ENCODE data around the gene CDH23. TPM values are rescaled to one million over a fixed set of nuclear protein-coding genes. Genes with fewer than 3 reads are reported as not detected.

The CDH23 gene
- total RNA-seq, 1 experiment from 2014 or later, result 0.02 TPM

- no peaks in the 10 kb centered on the region for H3K36me3 ChIP-seq
- H3K4me1 ChIP-seq, result no peaks in the 10 kb centered on the region
- no peaks in the 10 kb centered on the region for H3K27me3 ChIP-seq
- no peak overlapping the region for H3K4me3 ChIP-seq
- H3K27ac ChIP-seq, result no peak overlapping the region
- H3K9me3 ChIP-seq (replicated peaks), result no peaks in the 10 kb centered on the region
- DNase-seq, result no peak
Observed at GRCh38 chr10:71799608-71800453, 403.1 kb downstream of the CDH23 start.

- Histone ChIP-seq H3K27me3 (no peaks in the 10 kb centered on the region), H3K4me3 (no peak overlapping the region), H3K9me3 (replicated peaks) (no peaks in the 10 kb centered on the region), H3K4me1 (no peaks in the 10 kb centered on the region), H3K27ac (no peak overlapping the region), H3K36me3 (no peaks in the 10 kb centered on the region)
- DNase-seq, result no peak
Observed at GRCh38 chr10:71801361-71801760, 404.6 kb downstream of the CDH23 start.

- Histone ChIP-seq H3K27ac (no peak overlapping the region), H3K9me3 (replicated peaks) (no peaks in the 10 kb centered on the region), H3K4me1 (no peaks in the 10 kb centered on the region), H3K36me3 (no peaks in the 10 kb centered on the region), H3K27me3 (no peaks in the 10 kb centered on the region), H3K4me3 (no peak overlapping the region)
- no peak for DNase-seq
Observed at GRCh38 chr10:71802235-71802634, 405.5 kb downstream of the CDH23 start.

GRCh38 chr10:71802715-71803488 lies 406.2 kb downstream of the CDH23 start:
- Histone ChIP-seq H3K27me3 (no peaks in the 10 kb centered on the region), H3K36me3 (no peaks in the 10 kb centered on the region), H3K4me1 (no peaks in the 10 kb centered on the region), H3K27ac (no peak overlapping the region), H3K4me3 (no peak overlapping the region), H3K9me3 (replicated peaks) (no peaks in the 10 kb centered on the region)
- no peak for DNase-seq

GRCh38 chr10:71804077-71804476 lies 407.4 kb downstream of the CDH23 start:
- Histone ChIP-seq H3K36me3 (no peaks in the 10 kb centered on the region), H3K27me3 (no peaks in the 10 kb centered on the region), H3K4me3 (no peak overlapping the region), H3K27ac (no peak overlapping the region), H3K4me1 (no peaks in the 10 kb centered on the region), H3K9me3 (replicated peaks) (no peaks in the 10 kb centered on the region)
- DNase-seq, result no peak

GRCh38 chr10:71805776-71806703 lies 409.3 kb downstream of the CDH23 start:
- no peak for DNase-seq
- H3K4me3 ChIP-seq, result no peak overlapping the region
- H3K27ac ChIP-seq, result no peak overlapping the region

GRCh38 chr10:71806704-71807556 lies 410.2 kb downstream of the CDH23 start:
- DNase-seq, result no peak
- no peaks in the 10 kb centered on the region for H3K4me1 ChIP-seq
- no peak overlapping the region for H3K27ac ChIP-seq

More at GRCh38 chr10:71805776-71806703, 409.3 kb downstream of the CDH23 start:
- Histone ChIP-seq H3K27me3 (no peaks in the 10 kb centered on the region), H3K9me3 (replicated peaks) (no peaks in the 10 kb centered on the region), H3K36me3 (no peaks in the 10 kb centered on the region), H3K4me1 (no peaks in the 10 kb centered on the region)

GRCh38 chr10:71807557-71808510 lies 411.1 kb downstream of the CDH23 start:
- no peak overlapping the region for H3K4me3 ChIP-seq
- no peaks in the 10 kb centered on the region for H3K4me1 ChIP-seq
- H3K36me3 ChIP-seq, result no peaks in the 10 kb centered on the region
- no peaks in the 10 kb centered on the region for H3K27me3 ChIP-seq
- no peak overlapping the region for H3K27ac ChIP-seq
- no peaks in the 10 kb centered on the region for H3K9me3 ChIP-seq (replicated peaks)
- DNase-seq, result no peak

More at GRCh38 chr10:71806704-71807556, 410.2 kb downstream of the CDH23 start:
- no peak overlapping the region for H3K4me3 ChIP-seq
- no peaks in the 10 kb centered on the region for H3K27me3 ChIP-seq
- no peaks in the 10 kb centered on the region for H3K36me3 ChIP-seq
- no peaks in the 10 kb centered on the region for H3K9me3 ChIP-seq (replicated peaks)

- Histone ChIP-seq H3K4me3 (no peak overlapping the region), H3K36me3 (no peaks in the 10 kb centered on the region), H3K27ac (no peak overlapping the region), H3K4me1 (no peaks in the 10 kb centered on the region), H3K9me3 (replicated peaks) (no peaks in the 10 kb centered on the region), H3K27me3 (no peaks in the 10 kb centered on the region)
- no peak for DNase-seq
Observed at GRCh38 chr10:71809628-71810027, 412.9 kb downstream of the CDH23 start.

- no peaks in the 10 kb centered on the region for H3K36me3 ChIP-seq
- H3K4me3 ChIP-seq, result no peak overlapping the region
- DNase-seq, result no peak
- no peaks in the 10 kb centered on the region for H3K9me3 ChIP-seq (replicated peaks)
- no peaks in the 10 kb centered on the region for H3K4me1 ChIP-seq
- H3K27ac ChIP-seq, result no peak overlapping the region
- no peaks in the 10 kb centered on the region for H3K27me3 ChIP-seq
Observed at GRCh38 chr10:71810048-71810750, 413.5 kb downstream of the CDH23 start.

GRCh38 chr10:71811351-71811750 lies 414.6 kb downstream of the CDH23 start:
- no peak overlapping the region for H3K4me3 ChIP-seq
- no peak for DNase-seq
- H3K9me3 ChIP-seq (replicated peaks), result no peaks in the 10 kb centered on the region
- no peak overlapping the region for H3K27ac ChIP-seq
- no peaks in the 10 kb centered on the region for H3K27me3 ChIP-seq
- H3K36me3 ChIP-seq, result no peaks in the 10 kb centered on the region
- H3K4me1 ChIP-seq, result no peaks in the 10 kb centered on the region

- Histone ChIP-seq H3K4me1 (no peaks in the 10 kb centered on the region), H3K9me3 (replicated peaks) (no peaks in the 10 kb centered on the region), H3K27ac (no peak overlapping the region), H3K27me3 (no peaks in the 10 kb centered on the region), H3K4me3 (no peak overlapping the region), H3K36me3 (0 out of 2 replicates have a peak, but pooled peaks cover 3% of the 10 kb centered on the region)
- peak; percentile 51 to 69 for DNase-seq
Observed at GRCh38 chr10:71812016-71812912, 415.5 kb downstream of the CDH23 start.
